Fibroblast of pulmonary artery (primary cell): ENCODE data around the gene AHRR.
A peak's percentile ranks its signal among the peaks of the same experiment; 100 is the strongest.
"Not testable (repeated sequence)": the region's sequence is repeated elsewhere in the genome, so short reads cannot be mapped to it uniquely, and the experiment has no call there.

Experiments
- DNase-seq: peaks from one replicate; pipeline ENCODE4 v3.0.0-alpha.2; 2010; ENCODE audit warnings: low read depth
- H3K4me3 ChIP-seq: replicated peaks from 2 replicates; pipeline ENCODE4 v1.5.1; 2011; ENCODE audit warnings: low read depth, mild to moderate bottlenecking, control low read depth, low read length, moderate library complexity
- TF ChIP-seq, protein P1 (sequence below): IDR thresholded peaks from 2 replicates; pipeline ENCODE4 v1.5.1; 2011; ENCODE audit warnings: mild to moderate bottlenecking, control low read depth, low read length, inconsistent platforms; ENCODE audit errors: missing control alignments

AHRR gene

DNA sequence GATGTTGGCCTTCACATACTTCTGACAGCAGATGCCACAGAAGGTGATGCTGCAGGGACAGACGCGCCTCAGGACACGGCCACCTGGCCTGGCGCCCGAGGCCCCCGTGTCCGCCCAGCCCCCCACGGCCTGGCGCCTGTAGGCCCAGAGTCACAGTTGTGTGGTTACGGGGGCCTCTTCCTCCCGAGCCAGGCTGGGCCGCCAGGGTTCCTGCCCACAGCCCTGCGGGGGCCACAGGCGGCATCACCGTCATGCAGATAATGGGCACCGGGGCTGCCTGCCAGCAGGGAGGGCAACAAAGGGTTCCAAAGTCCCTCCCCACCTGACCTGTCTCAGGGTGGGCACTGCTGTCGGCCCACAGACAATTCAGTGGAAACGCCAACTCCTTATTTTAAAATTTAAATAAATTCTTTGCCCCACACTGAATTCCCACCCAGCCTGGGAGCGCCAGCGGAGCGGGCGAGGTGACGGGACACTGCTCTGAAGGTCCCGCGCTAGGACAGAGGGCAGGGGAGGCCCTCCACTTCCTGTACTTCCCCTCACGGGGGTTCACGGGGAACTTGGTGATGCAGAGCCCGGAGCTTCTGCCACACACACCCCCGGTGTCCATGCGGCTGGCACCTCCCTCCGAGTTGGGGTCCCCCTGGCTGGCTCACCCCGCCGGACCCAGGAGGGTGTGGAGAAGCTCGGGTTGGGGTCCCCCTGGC is 162.1 kb downstream of the AHRR start:
- H3K4me3 ChIP-seq, result no peak overlapping the region
- TF ChIP-seq, protein P1, sequence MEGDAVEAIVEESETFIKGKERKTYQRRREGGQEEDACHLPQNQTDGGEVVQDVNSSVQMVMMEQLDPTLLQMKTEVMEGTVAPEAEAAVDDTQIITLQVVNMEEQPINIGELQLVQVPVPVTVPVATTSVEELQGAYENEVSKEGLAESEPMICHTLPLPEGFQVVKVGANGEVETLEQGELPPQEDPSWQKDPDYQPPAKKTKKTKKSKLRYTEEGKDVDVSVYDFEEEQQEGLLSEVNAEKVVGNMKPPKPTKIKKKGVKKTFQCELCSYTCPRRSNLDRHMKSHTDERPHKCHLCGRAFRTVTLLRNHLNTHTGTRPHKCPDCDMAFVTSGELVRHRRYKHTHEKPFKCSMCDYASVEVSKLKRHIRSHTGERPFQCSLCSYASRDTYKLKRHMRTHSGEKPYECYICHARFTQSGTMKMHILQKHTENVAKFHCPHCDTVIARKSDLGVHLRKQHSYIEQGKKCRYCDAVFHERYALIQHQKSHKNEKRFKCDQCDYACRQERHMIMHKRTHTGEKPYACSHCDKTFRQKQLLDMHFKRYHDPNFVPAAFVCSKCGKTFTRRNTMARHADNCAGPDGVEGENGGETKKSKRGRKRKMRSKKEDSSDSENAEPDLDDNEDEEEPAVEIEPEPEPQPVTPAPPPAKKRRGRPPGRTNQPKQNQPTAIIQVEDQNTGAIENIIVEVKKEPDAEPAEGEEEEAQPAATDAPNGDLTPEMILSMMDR, result no peak
- no peak for DNase-seq

DNA sequence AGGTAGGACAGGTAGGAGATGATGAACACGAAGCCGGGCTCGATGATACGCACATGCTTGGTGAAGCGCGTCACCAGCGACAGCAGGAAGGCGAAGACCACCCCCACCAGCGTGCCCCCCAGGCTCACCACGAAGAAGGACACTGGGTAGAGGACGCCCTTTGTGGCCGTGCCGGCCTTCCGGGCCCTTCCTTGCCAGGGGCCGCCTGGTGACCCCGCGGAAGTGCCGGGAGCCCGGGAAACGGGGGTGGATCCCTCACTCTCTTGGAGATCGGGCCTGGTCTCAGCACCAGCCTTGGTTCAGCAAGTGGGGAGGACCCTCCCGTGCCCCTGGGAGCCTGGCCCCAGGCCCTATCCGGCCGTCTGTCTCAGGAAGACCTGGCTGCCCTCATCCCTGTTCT is 163.0 kb downstream of the AHRR start:
- H3K4me3 ChIP-seq, result no peak overlapping the region
- DNase-seq, result no peak
- TF ChIP-seq, protein P1, result no peak

DNA sequence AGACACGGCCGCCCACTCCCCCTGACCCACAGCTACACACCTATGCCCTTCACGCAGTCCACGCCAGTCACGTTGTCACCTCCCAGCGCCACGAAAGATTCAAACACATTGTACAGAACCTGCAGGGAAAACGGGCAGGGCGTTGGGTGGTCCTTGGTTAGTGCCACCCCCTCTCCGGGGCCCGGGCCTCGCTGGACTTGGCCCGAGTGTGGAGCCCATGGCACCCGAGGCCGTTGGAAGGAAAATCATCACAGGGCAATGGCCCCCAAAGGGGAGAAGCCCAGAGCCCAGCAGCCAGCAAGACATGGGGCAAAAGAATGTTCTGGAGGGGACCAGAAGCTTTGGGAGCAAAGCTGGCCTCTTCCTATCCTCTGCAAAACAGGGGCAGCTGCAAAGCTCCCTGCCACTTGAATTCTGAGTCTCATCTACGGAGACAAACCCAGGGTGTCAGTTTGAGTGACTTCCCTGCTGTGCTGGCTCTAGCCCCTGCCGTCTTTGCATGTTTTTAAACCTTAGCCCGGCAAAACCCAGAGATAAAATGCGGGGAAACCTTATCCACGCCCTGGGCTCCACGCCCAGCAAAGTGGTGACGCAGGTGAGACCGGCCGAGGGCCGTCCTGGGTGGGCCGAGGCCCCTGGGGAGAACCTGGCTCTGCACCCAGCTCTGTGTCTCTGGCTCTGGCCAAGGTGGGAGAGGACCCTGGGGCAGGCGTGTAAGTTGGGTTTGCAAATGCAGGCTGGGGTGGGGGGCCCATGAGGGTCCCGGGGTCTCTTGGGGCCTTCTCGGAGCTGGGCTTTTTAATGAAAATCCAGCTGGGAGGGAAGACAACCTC is 163.8 kb downstream of the AHRR start:
- no peak overlapping the region for H3K4me3 ChIP-seq
- DNase-seq, result peak; percentile 28
- TF ChIP-seq, protein P1, result no peak

DNA sequence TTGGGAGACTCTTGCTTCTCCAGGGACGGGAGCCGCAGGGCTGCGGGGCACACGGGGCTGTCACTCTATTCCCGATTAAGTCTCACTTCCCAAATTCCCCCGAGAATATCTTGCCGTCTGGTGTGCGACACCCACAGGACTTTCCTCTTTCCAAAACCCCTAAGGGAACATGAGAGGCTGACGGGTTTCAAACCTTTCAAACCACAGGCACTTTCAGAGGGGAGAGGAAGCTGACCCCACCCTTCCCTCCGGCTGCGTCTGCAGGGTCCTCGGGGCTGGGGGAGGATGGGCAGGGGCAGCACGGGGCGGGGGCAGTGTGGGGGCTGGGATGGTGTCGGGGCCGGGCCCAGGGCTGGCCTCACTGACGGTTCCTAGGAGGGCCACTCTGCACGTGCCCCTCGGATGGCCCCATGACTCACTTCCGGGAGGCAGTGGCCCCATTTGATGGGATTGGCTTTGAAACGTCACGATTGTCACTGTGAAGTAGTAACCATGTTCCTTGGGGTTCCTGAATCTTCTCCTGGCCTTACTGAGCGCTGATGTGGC is 164.5 kb downstream of the AHRR start:
- no peak for DNase-seq
- no peak overlapping the region for H3K4me3 ChIP-seq
- TF ChIP-seq, protein P1, result no peak

DNA sequence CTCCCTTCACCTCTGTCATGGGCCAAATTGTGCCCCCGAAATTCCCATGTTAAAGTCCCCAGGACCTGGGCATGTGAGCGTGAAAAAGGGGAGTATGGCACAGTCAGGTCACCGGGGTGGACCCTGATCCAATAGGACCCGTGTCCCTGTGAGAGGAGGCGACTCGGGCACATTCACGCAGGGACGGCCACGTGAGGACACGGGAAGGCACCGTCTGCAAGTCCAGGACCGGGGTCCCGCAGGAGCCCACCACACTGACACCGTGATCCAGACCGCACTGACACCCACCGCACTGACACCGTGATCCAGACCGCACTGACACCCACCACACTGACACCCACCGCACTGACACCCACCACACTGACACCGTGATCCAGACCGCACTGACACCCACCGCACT is 165.1 kb downstream of the AHRR start:
- not testable (repeated sequence) for DNase-seq

More for the DNA sequence above, 165.1 kb downstream of the AHRR start:
- H3K4me3 ChIP-seq, result not testable (repeated sequence)
